Measurements from ENCODE around the gene TAPBPL.
"Not testable (repeated sequence)": the region's sequence is repeated elsewhere in the genome, so short reads cannot be mapped to it uniquely, and the experiment has no call there.

The TAPBPL gene

GRCh38 chr12:6464531-6464930, 12.7 kb downstream of the TAPBPL start:
- no peak for DNase-seq

GRCh38 chr12:6465467-6466183, 13.8 kb downstream of the TAPBPL start:
- peak; percentile 45 for DNase-seq

- no peak for DNase-seq
These were observed 14.3 kb downstream of the TAPBPL start for GRCh38 chr12:6466184-6466573.

- DNase-seq, result not testable (repeated sequence)
These were observed 14.9 kb downstream of the TAPBPL start for GRCh38 chr12:6466751-6467150.

- DNase-seq, result not testable (repeated sequence)
These were observed 15.9 kb downstream of the TAPBPL start for GRCh38 chr12:6467571-6468282.

DNA sequence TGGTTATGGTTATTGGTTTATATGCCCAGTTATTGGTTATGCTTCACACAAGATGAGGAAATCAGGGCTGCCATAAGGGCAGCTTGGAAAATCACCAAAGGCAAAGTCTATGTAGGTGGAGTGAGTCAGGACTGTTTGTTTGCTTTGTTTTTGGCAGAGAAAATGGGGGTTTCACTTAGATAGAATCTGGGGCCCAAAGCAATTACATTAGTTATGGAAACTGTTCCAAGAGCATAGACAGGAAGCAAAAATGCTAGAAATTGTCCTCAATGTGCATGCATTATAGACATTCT, 16.4 kb downstream of the TAPBPL start:
- no peak for DNase-seq

DNA sequence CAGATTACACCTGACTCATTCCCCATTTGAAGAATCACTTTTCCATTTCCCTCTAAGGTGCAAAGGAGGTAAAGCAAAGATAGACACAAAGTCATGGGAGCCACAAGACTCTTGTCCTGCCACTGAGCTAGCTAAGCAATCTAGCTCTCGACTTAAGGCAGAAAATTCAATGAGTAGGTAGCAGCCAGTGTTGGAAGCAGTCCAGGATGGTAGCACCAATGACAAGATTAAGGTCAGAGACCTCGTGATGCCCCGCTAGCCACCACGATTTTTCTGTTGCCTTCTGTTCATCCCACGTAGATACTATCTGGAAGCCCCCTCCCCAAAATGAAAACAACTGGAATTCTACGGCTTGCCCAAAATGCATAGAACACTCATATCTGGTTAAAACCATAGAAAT, 17.2 kb downstream of the TAPBPL start:
- DNase-seq, result no peak

- DNase-seq, result peak; percentile 12
These were observed 17.9 kb downstream of the TAPBPL start for GRCh38 chr12:6469609-6470374.

DNA sequence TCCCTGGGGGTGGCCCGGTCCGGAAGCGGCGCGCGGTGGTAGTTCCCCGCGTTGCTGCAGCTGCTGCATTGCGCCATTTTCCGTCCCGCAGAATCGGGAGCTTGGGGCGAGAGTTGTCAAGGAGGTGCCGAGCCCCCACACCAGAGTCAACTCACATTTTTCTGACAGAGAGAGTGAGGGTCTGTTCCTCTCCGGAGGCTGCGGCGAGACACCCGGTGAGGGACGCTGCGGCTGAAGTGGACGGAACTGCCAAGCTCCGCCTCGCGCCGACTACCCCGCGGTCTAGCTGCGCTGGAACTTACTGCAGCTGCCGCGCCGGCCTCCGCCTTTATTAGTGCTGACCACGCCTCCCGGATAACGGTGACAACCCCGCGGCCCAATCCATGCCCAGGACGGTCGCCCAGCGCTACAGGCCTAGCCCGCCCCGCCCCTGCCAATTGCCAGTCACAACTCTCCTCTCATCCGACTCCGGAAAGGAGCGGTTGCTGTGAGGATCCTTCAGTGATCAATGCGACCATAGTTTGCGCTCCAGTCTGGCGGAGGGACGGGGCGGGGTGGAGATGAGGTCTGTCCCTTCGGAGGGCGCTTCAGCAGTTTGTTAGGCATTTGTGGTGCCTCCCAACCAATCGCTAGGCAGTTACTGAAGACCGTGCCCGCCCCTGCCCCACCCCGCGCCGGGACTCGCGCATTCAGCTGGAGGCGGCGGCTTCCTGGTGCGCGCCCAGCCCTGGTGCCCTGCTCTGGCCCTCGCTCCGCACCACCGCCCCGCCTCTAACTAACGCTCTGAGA, 18.7 kb downstream of the TAPBPL start, which contains the start of gene VAMP1:
Gene VAMP1 (minus strand): TSS at position 303 of the 789 bp plus-strand sequence. CDS start 146 bp downstream, at position 157.
- DNase-seq, result peak; percentile 98

DNA sequence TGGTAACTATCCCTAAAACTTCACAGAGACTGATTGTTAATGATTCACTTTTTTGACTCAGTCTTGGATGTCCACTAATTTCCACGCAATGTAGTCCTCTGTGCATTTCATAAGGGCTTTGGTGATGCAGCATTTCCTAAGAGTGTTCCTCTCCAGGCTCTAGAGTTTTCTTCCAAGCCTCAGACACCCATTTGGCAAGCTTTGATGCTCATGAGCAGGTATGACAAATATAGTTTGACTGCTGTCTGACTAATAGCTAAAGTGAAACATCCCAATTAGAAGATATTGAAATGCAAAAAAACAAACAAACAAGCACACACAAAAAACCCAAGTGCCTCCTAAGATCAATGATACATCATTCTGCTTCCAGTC, 20.1 kb downstream of the TAPBPL start:
- DNase-seq, result no peak

DNA sequence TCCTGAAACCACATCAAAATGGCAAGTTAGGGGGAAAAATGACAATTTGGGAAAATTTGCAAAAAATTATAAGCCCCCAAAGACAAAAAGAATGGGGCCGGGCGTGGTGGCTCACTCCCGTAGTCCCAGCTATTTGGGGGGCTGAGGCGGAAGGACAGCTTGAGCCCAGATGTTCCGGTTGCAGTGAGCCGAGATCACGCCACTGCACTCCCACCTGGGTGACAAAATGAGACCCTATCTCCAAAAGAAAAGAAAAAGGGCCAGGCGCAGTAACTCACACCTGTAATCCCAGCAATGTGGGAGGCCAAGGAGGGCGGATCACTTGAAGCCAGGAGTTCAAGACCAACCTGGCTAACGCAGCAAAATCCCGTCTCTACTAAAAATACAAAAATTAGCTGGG, 20.6 kb downstream of the TAPBPL start:
- DNase-seq, result no peak

- DNase-seq, result not testable (repeated sequence)
These were observed 23.6 kb downstream of the TAPBPL start for GRCh38 chr12:6475233-6475975.

GRCh38 chr12:6476489-6476888, 24.6 kb downstream of the TAPBPL start:
- DNase-seq, result no peak

DNA sequence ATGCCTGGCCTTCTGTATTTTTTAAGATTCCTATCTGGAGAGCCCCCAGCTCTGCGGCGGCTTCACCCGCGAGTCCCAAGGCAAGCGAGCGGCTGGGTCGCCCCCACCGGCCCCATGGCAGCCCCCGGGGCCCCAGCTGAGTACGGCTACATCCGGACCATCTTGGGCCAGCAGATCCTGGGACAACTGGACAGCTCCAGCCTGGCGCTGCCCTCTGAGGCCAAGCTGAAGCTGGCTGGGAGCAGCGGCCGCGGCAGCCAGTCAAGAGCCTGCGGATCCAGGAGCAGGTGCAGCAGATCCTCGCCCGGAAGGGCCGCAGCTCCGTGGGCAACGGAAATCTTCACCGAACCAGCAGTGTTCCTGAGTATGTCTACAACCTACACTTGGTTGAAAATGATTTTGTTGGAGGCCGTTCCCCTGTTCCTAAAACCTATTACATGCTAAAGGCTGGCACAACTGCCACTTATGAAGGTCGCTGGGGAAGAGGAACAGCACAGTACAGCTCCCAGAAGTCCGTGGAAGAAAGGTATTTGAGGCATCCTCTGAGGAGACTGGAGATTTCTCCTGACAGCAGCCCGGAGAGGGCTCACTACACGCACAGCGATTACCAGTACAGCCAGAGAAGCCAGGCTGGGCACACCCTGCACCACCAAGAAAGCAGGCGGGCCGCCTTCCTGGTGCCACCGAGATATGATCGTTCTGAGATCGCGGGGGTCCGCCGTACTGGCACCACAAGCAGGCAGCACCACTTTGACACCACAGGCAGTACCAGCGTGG, 25.9 kb downstream of the TAPBPL start:
- not testable (repeated sequence) for DNase-seq

GRCh38 chr12:6478416-6478815, 26.6 kb downstream of the TAPBPL start:
- no peak for DNase-seq

DNA sequence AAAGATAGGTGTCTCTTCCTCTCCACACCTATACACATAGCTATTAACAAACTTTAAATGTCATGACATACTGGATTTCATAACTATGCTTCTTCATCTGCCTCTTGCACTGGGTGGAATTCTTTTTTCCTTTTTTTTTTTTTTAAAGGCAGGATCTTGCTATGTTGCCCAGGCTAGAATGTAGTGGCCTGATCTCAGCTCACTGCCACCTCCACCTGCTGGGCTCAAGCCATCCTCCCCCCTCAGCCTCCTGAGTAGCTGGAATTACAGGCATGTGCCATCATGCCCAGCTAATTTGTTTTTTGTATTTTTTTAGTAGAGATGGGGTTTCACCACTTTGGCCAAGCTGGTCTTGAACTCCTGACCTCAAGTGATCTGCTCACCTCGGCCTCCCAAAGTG, 36.4 kb downstream of the TAPBPL start:
- DNase-seq, result no peak

DNA sequence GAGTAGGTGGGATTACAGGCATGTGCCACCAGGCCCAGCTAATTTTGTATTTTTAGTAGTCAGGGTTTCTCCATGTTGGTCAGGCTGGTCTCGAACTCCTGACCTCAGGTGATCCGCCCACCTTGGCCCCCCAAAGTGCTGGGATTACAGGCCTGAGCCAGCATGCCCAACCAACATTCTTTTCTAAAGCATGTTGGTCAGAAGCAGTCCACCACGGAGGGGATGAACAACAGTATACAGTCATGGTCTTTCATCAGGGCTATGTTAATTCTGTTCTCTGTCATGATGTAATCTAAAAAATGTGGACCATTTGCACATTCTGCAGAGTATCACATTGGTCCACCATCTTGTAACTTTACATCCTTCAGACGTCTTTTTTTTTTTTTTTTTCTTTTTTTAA, 37.6 kb downstream of the TAPBPL start:
- no peak for DNase-seq

DNA sequence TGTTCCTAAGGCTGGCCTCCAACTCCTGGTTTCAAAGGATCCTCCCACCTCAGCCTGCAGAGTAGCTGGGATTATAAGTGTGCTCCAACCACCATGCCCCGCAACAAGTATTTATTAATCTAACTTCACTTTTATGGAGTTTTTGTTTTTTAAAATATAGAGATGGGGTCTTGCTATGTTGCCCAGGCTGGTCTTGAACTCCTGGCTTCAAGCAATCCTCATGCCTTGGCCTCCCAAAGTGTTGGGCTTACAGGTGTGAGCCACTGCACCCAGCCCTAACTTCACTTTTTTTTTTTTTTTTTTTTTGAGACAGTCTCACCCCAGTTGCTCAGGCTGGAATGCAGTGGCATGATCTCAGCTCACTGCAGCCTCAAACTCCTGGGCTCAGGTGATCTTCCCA, 38.8 kb downstream of the TAPBPL start:
- not testable (repeated sequence) for DNase-seq

DNA sequence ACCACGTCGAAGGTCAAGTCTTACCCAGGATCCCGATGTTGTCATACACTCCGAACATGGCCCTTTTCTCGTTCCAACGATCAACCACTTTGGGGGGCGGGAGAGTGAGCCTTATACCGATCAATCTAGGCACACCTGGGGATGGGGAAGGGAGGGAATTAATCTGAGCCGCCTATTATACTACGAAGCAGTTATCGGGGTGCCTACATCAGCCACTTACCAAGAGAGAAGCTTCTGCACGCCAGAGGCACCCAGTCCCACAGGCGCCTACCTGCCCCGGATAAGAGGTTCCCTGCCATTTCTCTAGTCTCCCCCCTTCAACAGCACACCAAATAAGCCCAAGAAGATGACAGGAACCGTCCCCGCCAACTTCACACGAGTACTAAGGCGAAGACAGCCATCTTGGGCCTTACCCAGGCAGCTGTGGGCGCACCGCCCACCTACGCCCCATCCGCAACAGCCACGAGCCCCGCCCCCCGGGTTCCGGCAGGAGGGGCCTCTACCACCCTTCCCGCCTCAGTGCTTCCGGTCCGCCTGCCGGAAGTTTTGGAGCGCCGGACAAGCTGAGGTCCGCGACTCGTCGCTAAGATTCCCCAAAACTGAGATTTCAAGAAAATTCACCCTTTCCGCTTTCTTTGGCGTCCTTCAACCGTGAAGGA, 41.1 kb downstream of the TAPBPL start, which contains the start of gene MRPL51:
Gene MRPL51 (minus strand): TSS at position 425 of the 659 bp plus-strand sequence. CDS start 126 bp downstream, at position 299.
- peak; percentile 97 for DNase-seq

DNA sequence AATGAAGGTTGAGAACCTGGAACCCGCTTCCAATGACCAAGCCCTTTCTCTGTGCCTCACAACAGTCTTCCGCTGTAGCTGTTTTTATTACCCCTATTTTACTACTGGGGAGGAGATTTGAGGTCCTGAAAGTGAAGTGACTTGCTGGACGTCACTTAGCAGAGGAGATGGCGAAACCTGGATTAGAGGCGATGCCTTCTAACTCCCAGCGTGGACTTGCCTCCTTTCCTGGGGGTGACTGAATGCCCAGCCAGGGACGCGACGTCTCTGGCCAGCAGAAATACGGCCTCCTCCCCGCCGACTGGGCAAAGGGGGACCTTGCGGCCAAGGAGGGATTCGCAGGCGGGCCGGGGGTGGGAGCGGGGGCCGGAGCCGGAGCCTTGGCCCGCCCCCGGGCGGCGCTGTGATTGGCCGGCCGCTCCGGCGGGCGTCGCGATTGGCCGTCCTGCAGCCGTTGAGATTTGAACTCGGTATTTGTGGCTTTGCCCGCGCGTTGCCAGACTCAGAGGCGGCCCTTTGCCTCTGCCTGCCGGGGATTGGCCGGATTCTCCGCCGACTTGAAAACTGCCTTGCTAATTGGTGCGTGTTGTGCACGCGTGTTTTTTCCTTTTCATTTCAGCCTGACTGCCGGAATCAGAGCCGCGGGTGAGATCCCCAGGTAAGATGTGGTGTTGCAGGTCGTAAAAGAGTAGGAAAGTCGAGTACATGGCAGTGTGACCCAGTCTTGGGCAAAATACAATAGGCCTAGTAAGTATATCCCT, 41.8 kb downstream of the TAPBPL start, which contains the start of gene NCAPD2:
Gene NCAPD2 (plus strand): TSS at position 606 of the 761 bp plus-strand sequence. CDS start 997 bp downstream, outside the sequence.
- DNase-seq, result peak; percentile 95

Data from retina (tissue), 1 donor.